Stimulated activated CD8-positive, alpha-beta memory T cell treated with anti-CD3 and anti-CD28 coated beads, Interleukin-15, amount 100 ng/mL, for 24 hours (primary cell): Measurements from ENCODE around the gene SHC3.

Experiments used
- DNase-seq: peaks from one replicate; pipeline ENCODE4 v3.0.0-alpha.2; 2020; ENCODE audit warnings: low read depth

SHC3 gene

DNA sequence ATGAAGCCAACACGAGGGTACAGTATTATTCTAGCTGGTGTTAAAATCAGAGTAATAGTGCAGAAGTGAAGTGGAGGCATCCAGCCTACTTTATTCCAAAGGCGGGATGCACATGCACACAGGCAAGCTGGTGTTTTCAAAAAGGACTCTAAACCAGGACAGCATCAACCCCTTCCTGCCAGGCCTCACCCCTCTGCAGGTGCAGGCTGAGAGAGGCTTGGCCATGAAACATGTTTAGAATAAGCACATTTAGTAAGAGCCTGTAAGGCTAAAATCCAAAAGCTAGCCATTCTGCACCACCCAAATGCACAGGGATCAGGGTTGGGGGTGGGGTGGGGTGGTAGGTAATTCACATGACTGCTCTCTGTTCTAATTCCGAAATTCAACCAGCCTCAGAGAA lies 71.2 kb downstream of the SHC3 start:
- DNase-seq: no peak

DNA sequence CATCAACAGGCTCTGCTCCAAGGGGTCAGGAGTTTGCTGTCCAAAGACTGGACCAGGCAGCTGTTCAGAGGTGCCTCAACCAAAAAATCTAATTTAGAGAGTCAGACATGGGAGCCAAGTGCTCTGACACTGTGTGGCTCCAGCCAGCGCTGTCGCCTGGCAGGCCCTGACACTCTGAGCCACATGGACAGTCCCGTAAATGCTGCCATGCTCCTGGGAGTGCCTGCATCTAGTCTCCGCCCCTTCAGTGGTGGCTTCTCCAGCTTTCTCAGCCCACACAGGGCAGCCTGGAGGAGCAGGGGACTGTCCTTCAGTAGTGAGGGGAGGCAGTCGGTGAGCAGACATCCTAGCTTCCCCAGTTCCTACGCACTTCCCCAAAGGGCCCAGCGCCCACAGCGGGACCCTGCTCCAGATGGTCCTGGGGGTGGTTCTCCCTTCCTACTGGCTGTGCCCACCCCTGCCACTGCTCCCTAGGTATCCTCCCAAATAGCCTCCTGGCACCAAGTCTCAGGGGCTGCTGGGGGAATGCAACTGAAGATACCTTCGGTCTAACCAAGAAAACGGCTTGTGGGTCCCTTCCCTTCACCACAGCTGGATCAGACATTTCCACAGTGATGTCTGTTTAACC lies 72.3 kb downstream of the SHC3 start:
- no peak for DNase-seq

DNA sequence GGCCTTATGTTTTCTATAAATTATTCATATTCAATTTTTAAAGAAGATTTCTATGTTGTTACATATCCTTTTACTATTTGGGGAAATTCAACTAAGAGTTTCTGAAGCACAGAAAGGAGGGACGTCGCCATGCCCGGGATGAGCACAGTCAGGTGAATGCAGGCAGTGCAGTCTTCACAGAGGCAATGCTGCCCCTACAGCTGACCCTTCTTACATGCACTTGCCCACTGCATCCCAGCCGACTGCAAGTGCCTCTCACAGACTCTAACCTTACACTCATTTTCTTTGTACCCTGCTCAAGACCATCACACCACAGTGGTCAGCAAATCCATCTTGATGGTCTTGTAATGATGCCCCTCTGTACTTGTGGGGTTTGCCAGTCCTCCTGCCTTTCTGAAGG lies 73.8 kb downstream of the SHC3 start:
- no peak for DNase-seq

DNA sequence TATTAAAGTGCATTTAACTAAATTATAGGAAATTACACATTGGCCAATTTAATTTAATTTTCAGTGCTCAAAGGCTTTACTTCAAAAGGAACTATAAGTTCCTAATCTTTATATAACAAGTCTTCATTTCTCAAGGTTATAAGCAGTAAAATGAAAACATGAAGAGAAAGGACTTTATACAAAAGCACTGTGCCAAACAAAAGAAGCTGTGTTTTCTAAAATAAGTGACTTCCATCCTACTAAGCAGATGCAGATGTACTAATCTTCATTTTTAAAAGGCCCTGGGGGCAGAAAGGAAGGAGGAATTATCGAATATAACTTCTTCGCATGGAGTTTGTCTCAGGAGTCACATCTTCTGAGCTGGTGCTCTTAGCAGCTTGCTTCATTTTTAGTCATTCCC lies 81.4 kb downstream of the SHC3 start:
- no peak for DNase-seq

DNA sequence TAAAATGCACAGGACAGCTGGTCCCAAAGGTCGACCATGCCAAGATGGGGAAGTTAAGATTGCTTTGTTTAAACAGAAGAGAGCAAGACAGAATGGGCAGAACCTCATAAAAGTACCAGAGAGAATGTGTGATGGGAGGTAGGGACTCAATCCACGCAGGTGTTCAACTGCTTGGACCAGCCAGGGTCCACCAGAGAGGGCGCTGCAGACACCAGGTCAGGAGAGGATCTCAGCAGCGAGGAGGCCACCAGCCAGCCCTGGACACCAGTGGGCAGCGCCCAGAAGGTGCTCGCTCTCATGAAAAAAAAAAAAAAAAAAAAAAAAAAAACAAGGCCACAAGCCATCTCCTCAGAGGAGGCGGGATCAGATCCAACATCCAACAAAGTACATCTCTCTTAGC lies 81.8 kb downstream of the SHC3 start:
- DNase-seq: no peak

DNA sequence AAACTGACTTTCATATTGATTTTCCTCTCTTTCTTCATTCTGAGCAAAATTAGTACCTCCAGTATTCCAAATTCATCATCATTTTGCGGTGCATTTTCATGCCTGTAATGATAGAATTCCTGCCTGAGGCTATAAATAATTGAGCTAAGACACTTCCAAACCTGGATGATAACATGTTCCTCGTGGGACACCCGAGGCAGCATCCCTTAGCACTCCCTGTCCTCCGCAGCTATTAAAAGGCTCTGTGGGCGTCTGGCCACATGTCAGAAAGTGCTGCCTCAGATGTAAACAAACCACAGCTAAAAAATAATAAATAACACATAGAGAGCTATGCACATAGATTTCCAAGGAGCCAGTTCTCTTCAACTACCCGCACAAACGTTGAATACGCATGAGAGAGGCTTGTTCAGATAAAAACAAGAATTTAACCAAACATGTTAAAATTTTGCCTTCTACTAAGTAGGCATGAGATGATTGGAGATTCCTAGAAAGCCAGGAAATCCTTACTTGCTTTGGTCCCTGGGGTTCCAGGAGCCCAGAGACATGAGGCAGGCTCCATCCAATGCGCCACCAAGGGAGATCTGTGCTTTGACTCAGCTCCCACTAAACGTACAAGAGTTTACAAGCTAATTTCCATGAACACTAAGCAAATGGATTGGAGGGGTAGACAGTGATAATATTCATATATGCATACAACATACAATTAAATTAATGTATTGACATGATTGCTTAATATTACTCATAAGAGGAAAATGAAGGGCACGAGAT lies 82.7 kb downstream of the SHC3 start:
- DNase-seq: no peak

DNA sequence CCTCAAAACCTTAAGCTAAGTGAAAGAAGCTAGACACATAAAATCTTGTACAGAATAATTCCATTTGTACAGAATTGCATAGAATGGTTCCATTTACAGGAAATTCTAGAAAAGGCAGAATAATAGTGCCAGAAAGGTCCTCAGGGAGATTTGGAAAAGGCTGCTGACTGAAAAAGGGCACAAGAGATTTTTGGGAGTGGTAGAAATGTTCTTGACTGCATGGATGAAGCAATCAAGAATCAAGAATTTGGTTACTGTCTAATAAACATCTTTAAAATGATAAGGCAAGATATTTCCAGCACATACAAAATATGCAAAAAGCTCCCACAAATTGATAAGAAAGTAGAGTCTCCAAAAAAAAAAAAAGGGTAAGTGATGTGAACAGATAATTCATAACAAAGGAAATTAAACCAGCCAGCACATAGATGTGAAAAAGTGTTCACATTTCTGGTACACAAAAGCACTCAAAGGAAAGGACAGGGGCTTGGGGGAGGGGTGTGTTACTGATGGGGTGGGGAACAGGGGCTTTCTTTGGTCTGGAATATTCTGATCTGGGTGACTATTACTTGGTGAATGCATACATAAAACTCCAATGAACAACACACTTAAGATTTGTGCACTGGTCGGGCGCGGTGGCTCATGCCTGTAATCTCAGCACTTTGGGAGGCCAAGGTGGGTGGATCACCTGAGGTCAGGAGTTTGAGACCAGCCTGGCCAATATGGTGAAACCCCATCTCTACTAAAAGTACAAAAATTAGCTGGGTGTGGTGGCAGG lies 85.2 kb downstream of the SHC3 start:
- DNase-seq: no peak

DNA sequence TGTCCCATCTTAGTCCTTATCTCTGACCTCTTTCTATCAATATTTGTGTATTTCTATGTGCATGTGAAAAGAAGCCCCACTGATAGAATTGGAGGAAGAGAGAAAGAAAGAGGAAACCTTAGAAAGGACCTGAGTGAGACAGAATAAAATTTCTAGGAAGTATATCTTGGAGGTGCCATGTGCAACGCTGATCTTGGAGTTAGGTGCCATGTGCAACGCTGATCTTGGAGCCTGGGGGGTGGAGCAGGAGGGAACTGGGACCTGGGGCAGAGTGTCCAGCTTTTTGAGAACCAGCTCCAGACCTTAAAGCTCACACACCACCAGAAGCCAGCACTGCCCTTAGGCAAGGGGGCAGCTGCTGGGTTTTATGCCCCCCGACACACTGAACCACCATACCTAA lies 89.4 kb downstream of the SHC3 start:
- no peak for DNase-seq

DNA sequence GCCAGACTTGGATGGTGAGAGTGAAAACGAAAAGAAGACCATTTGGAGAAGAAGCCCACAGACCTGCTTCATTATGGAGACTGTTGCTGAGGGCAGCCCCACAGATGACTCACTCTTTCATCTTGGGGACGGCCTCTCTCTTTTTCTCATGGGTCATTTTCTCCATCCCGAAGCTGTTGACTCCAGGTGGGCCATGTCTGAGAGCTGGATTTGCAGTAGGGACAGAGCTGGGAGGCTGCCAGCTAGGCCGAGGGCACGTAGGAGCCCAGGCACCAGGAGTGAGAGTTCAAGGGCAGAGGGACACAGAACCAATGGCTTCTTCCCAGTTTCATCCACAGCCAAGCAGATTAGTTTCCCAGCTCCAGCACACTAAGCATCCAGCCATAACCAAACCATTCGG lies 95.0 kb downstream of the SHC3 start:
- DNase-seq: no peak

DNA sequence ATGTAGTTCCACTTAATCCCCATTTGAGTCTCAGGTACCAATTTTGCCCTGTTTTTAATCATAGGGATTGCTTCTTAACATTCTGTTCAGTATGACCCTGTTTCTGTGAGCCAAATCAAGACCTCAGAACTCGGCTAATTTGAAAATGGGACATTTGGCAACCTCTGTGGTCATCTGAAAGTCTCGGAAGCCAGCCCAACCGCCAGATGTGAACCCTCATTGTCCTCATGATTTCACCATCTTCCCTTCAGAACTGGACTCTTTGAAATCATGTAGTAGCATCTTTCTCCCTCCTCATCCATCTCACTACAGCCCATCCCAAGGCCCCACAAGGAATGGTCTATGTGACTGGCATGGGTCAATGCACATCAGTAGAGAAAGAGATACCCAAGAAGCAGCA lies 98.4 kb downstream of the SHC3 start:
- DNase-seq: no peak

DNA sequence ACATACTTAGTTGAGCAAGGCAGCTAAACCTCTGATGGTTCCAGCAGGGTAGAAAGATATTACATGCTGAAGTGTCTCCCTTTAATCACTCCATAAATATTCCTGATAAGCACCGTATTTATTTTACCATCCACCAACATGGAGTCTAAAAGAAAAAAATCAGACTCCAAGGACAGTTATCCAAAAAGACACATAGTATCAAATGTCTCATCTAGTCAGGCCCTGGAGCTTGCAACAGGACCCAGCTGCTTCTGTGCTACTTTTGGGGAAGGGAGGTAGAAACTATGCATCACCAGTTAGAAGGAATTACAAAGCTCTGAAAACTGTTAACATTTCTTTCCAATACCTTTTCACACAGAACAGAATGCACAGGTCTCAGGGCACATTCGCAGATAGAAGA lies 99.2 kb downstream of the SHC3 start:
- no peak for DNase-seq

DNA sequence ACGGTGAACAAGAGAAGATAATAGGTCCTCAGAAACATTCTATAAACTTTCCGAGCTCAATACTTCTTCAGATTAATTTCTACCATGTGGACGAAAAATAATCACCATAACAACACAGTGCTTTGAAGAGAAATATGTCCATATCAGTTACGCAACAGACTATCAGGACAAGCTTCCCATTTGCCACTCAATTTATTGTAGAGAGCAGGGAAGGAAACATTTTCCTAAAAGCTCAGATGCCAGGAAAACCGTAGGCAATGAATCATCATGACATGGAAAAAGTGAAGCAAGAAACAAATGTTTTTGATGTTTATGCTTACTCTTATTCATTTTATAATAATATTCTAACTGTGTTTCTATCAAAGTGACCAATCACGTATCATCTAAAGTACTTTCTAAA lies 99.8 kb downstream of the SHC3 start:
- no peak for DNase-seq

DNA sequence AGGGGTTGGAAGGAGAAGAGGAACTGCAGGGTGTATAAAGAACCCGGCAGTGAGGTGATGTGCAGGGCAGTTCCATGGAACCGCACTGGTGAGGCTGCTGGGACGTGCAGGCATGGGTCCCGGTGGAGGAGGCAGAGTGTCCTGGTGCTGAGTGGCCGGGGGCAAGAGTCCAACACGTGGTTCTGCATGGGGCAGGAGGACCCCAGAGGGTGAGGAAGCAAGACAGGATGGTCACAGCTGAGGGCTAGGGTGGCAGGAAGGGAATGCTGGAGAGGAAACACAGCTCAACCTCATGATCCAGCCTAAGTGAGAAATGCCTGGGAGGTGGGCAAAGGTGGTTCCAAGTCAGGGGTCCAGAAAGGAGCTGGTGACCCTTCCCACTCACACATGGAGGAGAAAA lies 100.2 kb downstream of the SHC3 start:
- DNase-seq: no peak

DNA sequence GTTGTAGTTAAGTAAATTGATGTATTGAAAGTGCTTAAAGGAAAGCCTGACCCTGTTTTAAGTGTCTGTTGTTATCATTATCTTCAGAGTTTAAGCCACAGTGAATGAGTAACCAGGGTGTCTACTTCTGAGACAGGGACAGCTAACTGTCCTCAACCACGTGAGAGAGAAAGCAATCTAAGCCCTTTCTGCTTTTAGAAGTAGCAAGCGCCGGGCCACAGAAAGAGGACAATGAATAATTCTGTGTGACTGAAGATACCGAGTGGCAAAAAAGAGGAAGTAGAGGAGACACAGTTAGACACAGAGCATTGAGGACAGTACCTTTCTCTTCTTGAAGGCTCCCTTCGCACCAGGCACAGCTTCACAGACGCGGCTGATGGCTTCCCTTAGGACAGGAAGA lies 101.1 kb downstream of the SHC3 start:
- no peak for DNase-seq

DNA sequence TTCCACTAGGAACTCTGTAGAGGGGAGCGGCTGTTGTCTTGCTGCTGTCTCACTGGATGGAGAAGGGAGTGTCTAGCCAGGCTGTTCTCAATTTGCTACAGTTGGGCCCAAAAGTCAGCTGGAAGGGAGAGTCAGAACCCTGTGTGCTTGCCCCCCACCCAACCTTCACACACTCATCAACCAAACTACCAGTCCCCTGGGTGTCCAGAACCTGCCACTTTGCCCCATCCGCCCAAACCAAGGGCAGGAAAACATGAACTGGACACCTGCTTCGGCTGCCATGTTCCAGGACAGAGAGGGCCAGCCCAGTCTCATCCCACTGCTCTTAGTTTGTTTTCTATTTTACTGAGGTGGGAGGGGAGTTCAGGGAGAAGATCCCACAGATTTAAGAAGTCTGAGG lies 105.2 kb downstream of the SHC3 start:
- no peak for DNase-seq

DNA sequence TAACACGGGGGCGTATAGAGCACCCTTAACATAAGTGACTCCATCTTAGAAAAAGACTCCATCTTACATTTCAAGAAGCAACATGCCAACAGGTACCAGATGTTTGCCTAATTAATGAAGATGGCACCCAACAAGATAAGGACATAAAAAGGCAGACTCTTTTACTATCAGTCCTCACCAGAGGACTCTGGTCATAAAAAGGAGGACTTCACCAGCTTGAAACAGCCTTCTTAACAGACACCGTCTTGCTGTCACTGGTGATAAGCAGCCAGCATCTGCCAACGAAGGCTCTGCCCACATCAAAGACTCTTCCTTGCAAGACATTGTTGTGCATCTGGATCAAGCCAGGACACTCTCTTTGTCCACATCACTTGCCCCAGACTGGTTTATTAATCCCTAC lies 107.0 kb downstream of the SHC3 start:
- DNase-seq: no peak

DNA sequence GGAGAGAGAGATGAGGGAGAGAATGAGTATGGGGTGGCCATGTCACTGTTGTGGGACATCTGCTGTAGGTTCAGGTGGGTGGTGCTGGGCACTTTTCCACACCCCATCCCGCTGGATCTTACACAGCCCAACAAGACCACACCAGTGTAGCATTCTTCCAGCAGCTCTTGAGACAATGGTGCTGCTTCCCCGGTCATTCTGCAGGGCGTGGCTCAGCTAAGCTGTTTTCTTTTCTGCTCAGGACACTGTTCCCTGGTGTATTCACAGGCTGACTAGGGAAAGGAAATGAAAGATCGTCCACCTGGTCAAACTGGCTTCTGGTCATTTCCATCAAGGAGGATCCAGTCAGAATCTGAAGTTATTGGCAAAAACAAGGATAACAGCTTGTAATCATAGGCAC lies 111.8 kb downstream of the SHC3 start:
- DNase-seq: no peak

DNA sequence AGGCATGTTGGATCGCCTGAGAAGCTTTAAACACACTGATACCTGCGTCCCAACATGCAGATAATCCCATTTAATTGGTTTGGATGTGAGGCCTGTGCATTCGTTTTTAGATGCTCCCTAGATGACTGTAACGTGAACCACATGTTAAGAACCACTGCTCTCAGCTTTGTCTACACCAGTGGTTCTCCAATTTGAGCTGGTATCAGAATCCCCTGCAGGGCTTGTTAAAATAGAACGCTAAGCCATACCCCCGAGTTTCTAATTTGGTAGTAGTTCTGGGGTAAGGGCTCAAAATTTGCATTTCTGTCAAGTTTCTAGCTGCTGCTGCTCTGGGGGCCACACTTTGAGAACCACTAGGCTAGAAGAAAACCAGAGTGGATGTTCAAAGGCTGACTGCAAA lies 112.7 kb downstream of the SHC3 start:
- no peak for DNase-seq

DNA sequence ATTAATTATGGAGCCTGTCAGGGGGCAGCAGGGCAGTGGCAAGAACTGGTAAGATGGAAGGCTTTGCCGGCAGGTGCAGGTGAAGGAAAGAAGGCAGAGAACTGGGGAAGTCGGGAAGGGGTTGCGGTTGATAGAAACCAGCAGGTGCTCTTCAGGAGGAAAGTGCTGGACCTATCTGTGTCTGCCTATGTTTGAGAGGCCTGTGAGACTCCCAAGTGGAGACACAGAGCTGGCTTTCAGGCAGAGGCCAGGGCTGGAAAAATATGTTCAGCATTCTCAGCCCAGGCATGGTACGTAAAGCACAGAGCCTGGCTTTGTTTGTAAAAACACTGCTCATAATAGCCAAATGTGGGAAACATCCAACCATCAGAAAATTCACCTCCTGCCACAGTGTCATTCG lies 117.8 kb downstream of the SHC3 start:
- DNase-seq: no peak

DNA sequence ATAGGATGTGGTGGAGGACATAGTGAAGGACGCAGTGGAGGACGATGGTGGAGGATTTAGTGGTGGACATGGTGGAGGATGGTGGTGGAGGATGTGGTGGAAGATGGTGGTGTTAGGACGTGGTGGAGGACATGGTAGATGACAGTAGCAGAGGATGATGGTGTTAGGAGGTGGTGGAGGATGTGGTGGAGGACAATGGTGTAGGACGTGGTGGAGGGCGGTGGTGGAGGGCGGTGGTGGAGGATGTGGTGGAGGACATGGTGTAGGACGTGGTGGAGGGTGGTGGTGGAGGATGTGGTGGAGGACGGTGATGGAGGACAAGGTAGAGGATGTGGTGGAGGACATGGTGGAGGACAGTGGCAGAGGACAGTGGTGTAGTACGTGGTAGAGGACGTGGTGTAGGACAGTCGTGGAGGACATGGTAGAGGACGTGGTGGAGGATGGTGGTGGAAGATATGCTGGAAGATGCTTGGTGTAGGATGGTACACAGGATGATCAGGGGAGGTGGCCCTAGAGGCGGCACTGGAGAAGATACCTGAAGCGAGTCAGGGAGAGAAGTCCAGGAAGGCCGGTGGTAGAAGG lies 118.6 kb downstream of the SHC3 start:
- no peak for DNase-seq

DNA sequence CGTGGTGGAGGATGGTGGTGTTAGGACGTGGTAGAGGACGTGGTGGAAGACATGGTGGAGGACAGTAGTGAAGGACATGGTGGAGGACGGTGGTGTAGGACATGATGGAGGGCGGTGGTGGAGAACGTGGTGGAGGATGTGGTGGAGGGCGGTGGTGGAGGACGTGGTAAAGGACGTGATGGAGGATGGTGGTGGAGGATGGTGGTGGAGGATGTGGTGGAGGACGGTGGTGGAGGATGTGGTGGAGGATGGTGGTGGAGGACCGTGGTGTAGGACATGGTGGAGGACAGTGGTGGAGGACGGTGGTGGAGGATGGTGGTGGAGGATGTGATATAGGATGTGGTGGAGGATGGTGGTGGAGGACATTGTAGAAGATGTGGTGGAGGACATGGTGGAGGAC lies 119.7 kb downstream of the SHC3 start:
- DNase-seq: no peak

DNA sequence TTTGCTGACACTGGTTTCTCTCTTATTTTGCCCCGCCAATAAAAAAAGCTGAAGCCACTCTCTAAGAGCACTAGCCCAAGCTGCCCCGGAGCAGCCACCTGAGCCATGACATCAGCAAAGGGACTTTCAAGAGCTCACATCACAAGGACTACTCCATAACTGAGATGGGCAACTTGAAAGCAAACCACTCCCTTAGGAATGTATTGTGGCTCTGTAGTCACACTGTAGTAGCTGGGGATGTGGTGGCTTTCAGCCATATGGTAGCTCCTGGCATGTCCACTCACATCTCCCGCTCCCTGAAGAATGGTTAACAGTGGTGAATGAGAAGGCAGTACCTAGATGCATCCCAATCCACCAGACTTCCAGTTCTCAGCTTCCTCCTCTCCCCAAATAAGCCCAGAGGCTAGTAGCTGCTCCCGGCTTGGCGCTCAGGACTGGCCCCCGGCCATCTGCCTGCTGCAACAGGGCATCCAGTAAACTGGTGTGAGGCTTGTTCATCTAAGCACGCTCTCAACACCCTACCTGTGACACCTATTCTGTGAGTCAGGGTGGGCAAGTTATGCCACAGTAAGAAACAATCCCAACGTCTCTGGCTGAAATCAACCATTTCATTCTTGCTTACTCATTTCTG lies 123.6 kb downstream of the SHC3 start:
- no peak for DNase-seq

DNA sequence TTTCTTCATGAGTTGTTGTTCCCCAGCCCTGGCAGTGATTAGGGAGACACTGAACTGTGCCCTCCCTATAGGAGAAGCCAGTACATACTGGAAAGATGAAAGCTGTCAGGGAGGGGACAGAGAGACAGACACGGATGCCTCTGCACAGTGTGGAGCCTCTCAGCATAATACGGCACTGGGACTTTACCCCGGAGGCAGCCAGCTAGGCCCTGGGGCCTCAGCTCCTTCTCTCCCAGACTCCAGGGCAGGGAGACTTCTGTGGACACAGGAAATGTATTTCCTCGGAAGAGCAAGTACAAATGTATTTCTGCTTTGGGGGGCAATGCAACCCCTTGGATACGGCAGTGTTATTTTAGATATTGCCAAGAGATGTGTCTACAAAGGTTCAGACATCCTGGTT lies 125.3 kb downstream of the SHC3 start:
- DNase-seq: no peak
